Activated CD8-positive, alpha-beta T cell treated with anti-CD3 and anti-CD28 coated beads for 36 hours (primary cell): ENCODE results near the gene EPHA8. TPM values are rescaled to one million over a fixed set of nuclear protein-coding genes. Genes with fewer than 3 reads are reported as not detected.

Experiments
- ATAC-seq: fragments of 200-7000 bp; cut with Tn5 transposase; one replicate; pipeline ENCODE4 v1.10.0; 2021; ENCODE audit warnings: mild to moderate bottlenecking, moderate library complexity
- CTCF ChIA-PET: fragments of 350-600 bp; sonication (Branson Sonifier 250); formaldehyde crosslinking; loops from one replicate; lab custom pipeline; 2021; ENCODE audit warnings: antibody characterized with exemption; lab: Charles Lee
- POLR2A ChIA-PET: fragments of 350-600 bp; sonication (Branson Sonifier 250); formaldehyde crosslinking; loops from one replicate; lab custom pipeline; 2021; ENCODE audit warnings: antibody characterized with exemption; lab: Charles Lee
- DNase-seq: peaks from one replicate; pipeline ENCODE4 v3.0.0-alpha.2; 2020
- H3K27ac Mint-ChIP-seq: one replicate; pipeline ENCODE4 v1.8.0; 2021; ENCODE audit warnings: mild to moderate bottlenecking, mixed read lengths
- H3K27me3 Mint-ChIP-seq: one replicate; pipeline ENCODE4 v1.8.0; 2021; ENCODE audit warnings: mixed read lengths
- H3K36me3 Mint-ChIP-seq: one replicate; pipeline ENCODE4 v1.8.0; 2021; ENCODE audit warnings: low read depth, mixed read lengths
- H3K4me1 Mint-ChIP-seq: one replicate; pipeline ENCODE4 v1.8.0; 2021; ENCODE audit warnings: low read depth, mixed read lengths
- H3K4me3 Mint-ChIP-seq: one replicate; pipeline ENCODE4 v1.8.0; 2021; ENCODE audit warnings: mild to moderate bottlenecking, moderate library complexity, mixed read lengths
- H3K9me3 Mint-ChIP-seq: one replicate; pipeline ENCODE4 v1.8.0; 2021; ENCODE audit warnings: mixed read lengths
- CTCF ChIP-seq: fragments of 200-600 bp; IDR thresholded peaks from one replicate; pipeline ENCODE4 v1.8.0; 2022; ENCODE audit warnings: antibody characterized with exemption, mild to moderate bottlenecking
- intact Hi-C: fragments of 100-400 bp; cut with micrococcal nuclease; formaldehyde crosslinking; loops from one replicate; pipeline ENCODE4 v1.10.0; 2022
- microRNA-seq: library from miRNA; unstranded; fragments of <30 nt; microRNA quantifications from one replicate; pipeline ENCODE4 v1.2.0, GENCODE V29; 2022; ENCODE audit warnings: borderline microRNAs expressed, borderline replicate concordance
- total RNA-seq, 2 experiments: library from RNA; stranded (reverse); gene quantifications; one replicate each; pipeline ENCODE4 v1.2.3, GENCODE V29; 2021

EPHA8 gene
- total RNA-seq, 2 experiments from 2014 or later, result not detected

- POLR2A ChIA-PET, result no interaction called here
- H3K27me3 Mint-ChIP-seq, result peaks cover 3% of the 10 kb centered on the region
- H3K27ac Mint-ChIP-seq, result no peak overlapping the region
- H3K4me1 Mint-ChIP-seq, result no peaks in the 10 kb centered on the region
- no peak overlapping the region for H3K4me3 Mint-ChIP-seq
- ATAC-seq (no peak), DNase-seq (no peak)
- CTCF ChIA-PET, result no interaction called here
- H3K9me3 Mint-ChIP-seq, result no peaks in the 10 kb centered on the region
- no peaks in the 10 kb centered on the region for H3K36me3 Mint-ChIP-seq
- TF ChIP-seq CTCF, result no peak
- intact Hi-C loops, result no loop called here
Observed at GRCh38 chr1:22646384-22646783, 83.1 kb downstream of the EPHA8 start.

GRCh38 chr1:22650089-22650693 is 86.9 kb downstream of the EPHA8 start:
- Mint-ChIP-seq H3K4me1 (no peaks in the 10 kb centered on the region), H3K36me3 (no peaks in the 10 kb centered on the region), H3K4me3 (no peak overlapping the region), H3K9me3 (no peaks in the 10 kb centered on the region), H3K27ac (no peak overlapping the region), H3K27me3 (no peaks in the 10 kb centered on the region)
- CTCF ChIA-PET, result no interaction called here
- DNase-seq (no peak), ATAC-seq (no peak)
- TF ChIP-seq CTCF, result no peak
- intact Hi-C loops, result no loop called here
- POLR2A ChIA-PET, result no interaction called here

GRCh38 chr1:22651941-22652856 is 88.9 kb downstream of the EPHA8 start:
- POLR2A ChIA-PET, result no interaction called here
- Mint-ChIP-seq H3K27me3 (peaks cover under 1% of the 10 kb centered on the region), H3K9me3 (no peaks in the 10 kb centered on the region), H3K4me3 (no peak overlapping the region), H3K4me1 (no peaks in the 10 kb centered on the region), H3K27ac (no peak overlapping the region), H3K36me3 (no peaks in the 10 kb centered on the region)
- no peak for TF ChIP-seq CTCF
- no peak for ATAC-seq
- intact Hi-C loops, result no loop called here
- no peak for DNase-seq
- CTCF ChIA-PET, result interaction anchor here (0.9 kb wide), 1 partner anchor 312 kb away, joined by 4 read pairs; no protein-coding TSS in a partner anchor

- no peaks in the 10 kb centered on the region for H3K9me3 Mint-ChIP-seq
- ATAC-seq (no peak), DNase-seq (no peak)
- no peaks in the 10 kb centered on the region for H3K36me3 Mint-ChIP-seq
- H3K27ac Mint-ChIP-seq, result no peak within 1 kb of the TSS
- intact Hi-C loops, result no loop called here
- TF ChIP-seq CTCF, result no peak
- H3K27me3 Mint-ChIP-seq, result peaks cover 1% of the 10 kb centered on the region
- CTCF ChIA-PET, result no interaction called here
- H3K4me1 Mint-ChIP-seq, result no peaks in the 10 kb centered on the region
- no peak within 1 kb of the TSS for H3K4me3 Mint-ChIP-seq
- POLR2A ChIA-PET, result no interaction called here
Observed at GRCh38 chr1:22652881-22653316, 89.6 kb downstream of the EPHA8 start, which contains the start of gene C1QB. Gene C1QB, plus strand, starts transcription at chr1:22653236. Its CDS starts 6,227 bp downstream, at chr1:22659463.

Small RNAs within 50 kb of the gene (microRNA-seq; reads per million reads assigned to microRNA genes)
- gene MIR6127, result not detected

Other genes starting within 250 kb of the EPHA8 start
- 10 to 100 TPM; 14.0 to 14.3 TPM for gene ZBTB40, start 111.6 kb upstream of the EPHA8 start, total RNA-seq
- gene C1QA, start 73.1 kb downstream of the EPHA8 start, total RNA-seq, result not detected
- gene C1QC, start 80.1 kb downstream of the EPHA8 start, total RNA-seq, result not detected
- not detected for gene C1QB, start 89.7 kb downstream of the EPHA8 start, total RNA-seq
- under 1 TPM in 1 of 2 experiments, not detected in 1; 0.13 TPM for gene EPHB2, start 147.3 kb downstream of the EPHA8 start, total RNA-seq